ENCODE measurements around the gene KIF20B. TPM values are rescaled to one million over a fixed set of nuclear protein-coding genes. Genes with fewer than 3 reads are reported as not detected.

KIF20B gene
- total and polyA plus RNA-seq, 2 of the 8 experiments (the other 6 are each of a cell fraction or from before 2014, with no cell fraction given), result 4.5 to 72.0 TPM

DNA sequence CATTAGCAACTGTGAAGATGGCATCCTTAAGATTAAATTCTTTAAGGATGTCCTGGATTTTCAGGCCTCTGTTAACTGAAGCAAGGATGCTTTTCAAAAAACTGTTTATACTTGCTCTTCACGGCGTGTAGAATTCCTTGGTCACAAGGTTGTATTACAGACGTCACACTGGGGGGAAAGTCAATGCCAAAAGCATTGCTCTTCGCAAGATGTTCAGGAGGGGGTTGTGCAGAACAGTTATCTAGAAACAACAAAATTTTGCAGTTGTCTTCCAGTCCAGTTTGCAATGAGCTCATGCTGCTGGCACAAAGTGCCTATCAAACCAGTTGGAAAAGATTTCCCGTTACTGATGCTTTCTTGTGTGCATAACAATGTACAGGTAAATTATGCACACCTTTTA, 8.2 kb upstream of the KIF20B start (continued):
- no peak for TF ChIP-seq KDM4A (IDR thresholded peaks at IDR 0.05; ENCODE audit: low read depth, low read length, severe bottlenecking)
- no peak for TF ChIP-seq PHF8 (conservative IDR thresholded peaks at IDR 0.05; ENCODE audit: low read depth, low read length)
- TF ChIP-seq USF2 (IDR thresholded peaks at IDR 0.05; ENCODE audit: low read length), result no peak
- no peak for TF ChIP-seq CREB1 (IDR thresholded peaks at IDR 0.05)
- TF ChIP-seq SIRT6 (IDR thresholded peaks at IDR 0.05; ENCODE audit: low read length), result no peak
- no peak for TF ChIP-seq RXRA (IDR thresholded peaks at IDR 0.05; ENCODE audit: insufficient read depth, low read depth, low read length)
- TF ChIP-seq SIX5 (IDR thresholded peaks at IDR 0.05; ENCODE audit: low read depth, low read length), result no peak
- TF ChIP-seq TEAD4 (IDR thresholded peaks at IDR 0.05; ENCODE audit: low read depth, low read length), result no peak
- no peak for TF ChIP-seq TAF7 (optimal IDR thresholded peaks at IDR 0.05; ENCODE audit: borderline replicate concordance, low read depth, low read length)
